ENCODE results near the gene KLHL17. TPM values are rescaled to one million over a fixed set of nuclear protein-coding genes. Genes with fewer than 3 reads are reported as not detected.

Gene KLHL17
- total RNA-seq, result 5.0 and 7.9 TPM in 2 replicates

DNA sequence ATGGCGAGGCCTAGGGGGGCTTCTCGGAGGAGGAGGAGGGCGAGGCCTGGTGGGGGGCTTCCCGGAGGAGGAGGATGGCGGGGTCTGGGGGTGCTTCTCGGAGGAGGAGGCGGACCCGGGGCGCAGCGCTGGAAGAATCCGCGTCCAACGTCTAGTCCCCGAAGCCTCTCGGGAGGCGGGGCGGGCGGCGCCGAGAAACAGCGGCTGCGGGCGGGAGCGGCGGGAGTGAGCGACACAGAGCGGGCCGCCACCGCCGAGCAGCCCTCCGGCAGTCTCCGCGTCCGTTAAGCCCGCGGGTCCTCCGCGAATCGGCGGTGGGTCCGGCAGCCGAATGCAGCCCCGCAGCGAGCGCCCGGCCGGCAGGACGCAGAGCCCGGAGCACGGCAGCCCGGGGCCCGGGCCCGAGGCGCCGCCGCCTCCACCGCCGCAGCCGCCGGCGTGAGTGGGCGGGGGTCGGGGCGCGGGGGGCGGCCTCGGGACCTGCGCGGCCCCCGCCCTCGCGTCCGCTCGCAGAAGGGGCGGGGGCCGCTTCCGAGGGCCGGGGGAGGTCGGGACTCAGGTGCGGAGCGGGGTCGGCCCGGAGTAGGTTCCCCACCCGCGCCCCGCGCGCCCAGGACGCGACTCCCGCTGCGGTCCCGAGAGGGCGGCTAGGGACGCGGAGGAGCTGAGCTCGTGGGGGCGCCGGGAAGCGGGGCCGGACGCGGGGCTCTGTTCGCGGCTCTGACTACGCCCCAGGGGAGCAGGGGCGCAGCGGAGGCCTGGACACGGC lies at the start of gene KLHL17:
KLHL17 (plus strand) TSS at position 222 of the 769 bp plus-strand sequence; CDS start at position 332, 110 bp downstream.

DNA sequence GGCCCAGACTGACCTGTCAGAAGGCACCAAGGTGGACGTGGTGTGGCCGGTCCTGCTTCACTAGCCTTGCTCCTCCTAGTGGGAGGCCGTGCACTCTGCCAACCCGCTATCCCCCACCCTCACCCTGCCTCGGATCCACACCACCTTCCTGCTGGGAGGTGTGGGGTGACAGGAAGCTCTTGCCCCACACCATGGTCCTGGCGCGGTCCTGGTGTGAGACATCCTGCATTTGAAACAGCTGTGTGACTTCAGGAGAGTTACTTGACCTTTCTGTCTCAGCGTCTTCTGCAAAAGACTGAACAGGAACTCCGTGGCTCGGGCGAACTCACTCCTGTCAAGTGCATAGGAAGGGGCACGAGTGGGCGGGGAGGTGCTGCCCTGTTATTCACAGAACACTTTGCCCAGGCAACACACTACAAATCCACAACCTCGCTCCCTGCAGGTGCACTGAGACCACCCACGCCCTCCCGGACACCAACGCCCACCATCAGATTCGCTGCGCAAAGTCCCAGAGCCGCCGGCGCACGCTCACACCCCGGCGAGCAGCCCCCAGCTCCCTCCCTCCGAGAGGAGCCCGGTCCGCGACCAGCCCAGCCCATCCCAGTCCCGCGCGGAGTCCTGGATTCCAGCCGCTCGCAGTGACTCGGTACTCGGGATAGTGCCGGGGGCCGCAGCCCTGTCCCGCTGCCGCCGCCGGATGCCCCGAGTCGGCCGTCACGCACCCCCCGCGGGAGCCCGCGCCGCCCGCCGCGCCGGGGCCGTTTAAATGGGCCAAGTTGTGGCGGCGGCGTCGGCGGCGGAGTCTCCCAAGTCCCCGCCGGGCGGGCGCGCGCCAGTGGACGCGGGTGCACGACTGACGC lies 37.0 kb upstream of the KLHL17 start, which contains the start of gene SAMD11:
SAMD11 (plus strand) TSS at position 793 of the 860 bp plus-strand sequence. CDS start 509 bp downstream, outside the sequence.

DNA sequence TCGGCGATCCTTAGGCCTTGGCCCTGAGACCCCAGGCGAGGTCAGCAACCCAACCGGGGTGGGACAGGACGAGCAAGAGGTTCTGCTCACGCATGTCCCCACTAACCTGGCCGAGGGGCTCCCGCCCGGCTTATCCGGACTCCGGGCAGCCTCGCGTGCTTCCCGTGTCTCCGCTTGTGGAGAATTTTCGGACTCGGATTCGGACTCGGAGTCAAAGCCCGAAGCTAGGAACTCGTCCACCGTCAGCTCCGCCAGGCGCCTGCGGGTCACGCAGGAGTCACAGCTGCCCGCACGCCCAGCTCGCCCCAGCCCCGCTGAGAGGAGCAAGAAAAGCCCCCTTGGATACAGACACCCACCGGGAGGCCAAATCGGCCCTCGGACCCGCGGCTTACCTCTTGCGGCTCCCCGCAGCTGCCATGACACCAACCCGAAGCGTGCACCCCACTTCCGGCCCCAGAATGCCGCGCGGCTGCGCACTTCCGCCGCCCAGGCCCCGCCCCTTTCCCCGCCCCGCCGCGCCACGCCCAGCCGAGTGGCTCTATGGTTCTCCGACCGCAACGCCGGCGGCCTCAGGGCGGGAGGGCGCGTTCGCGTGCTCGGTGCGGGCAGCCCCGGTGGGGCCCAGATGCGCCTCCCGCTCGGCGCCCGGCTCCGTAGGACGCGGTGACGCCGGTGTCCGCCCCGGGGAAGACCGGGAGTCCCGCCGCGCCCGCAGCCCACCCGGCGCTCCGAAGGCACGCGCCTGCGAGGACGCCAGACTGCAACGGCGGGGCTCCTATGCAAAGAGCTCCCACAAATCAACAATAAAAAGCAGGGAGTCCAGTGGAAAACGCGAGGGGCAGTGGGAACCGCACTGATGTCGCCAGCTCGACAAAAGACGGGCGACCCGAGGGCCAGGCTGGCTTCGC lies 1.3 kb upstream of the KLHL17 start, which contains the start of gene NOC2L:
NOC2L (minus strand) TSS at position 434 of the 908 bp plus-strand sequence; CDS start at position 418, 16 bp downstream.

DNA sequence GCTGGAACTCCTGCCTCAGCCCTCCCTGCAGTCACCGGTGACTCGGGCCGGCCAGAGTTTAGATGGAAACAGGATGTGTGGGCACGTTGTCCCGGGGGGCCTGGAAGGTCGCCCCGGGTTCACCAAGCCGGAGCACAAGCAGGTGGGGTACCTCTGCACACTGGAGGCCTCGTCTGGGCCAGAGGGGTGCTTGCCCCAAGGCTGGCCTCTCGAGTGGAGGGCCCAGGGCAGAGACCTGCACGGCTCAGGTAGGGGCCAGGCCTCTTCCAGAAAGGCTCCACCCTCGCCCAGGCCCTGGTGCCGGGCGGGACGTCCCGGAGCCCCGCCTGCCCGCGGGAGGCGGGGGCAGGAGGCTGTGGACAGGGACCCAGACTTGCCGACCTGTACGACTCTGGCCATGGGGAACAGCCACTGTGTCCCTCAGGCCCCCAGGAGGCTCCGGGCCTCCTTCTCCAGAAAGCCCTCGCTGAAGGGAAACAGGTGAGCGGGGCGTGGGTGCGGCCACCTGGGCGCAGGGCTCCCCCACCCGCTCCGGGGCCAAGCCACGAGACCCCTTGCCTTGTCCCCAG lies 5.8 kb downstream of the KLHL17 start, which contains the start of gene PLEKHN1:
PLEKHN1 (plus strand) TSS at position 348 of the 569 bp plus-strand sequence; CDS start at position 398, 50 bp downstream.

DNA sequence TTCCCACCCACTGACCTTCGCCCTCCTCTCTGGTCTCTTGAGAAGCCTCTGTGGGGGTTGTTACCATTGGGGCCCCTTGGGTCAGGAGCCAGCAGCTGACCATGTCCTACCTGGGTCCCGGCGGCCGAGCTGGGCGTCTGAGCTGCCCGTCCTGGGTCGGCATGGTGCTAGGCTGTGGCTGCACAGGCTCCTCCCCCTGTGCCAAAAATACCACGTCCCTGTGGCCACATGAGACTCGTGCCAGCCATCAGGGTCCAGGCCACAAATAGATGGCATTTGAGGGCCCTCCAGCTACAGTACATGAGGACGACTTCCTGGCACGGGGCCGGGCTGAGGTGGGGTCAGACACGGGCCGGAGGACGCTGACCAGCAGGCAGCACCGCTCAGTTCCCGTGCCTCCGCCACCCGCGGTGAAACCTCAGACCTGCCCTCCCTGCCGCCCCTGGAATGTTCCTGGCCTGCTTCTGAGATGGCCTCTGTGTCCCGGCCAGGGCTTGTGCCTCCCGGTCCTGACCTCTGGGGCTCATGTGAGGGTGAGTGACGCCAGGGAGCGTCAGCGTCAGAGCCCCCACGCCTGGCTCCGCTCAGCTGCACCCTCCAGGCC lies 21.7 kb downstream of the KLHL17 start, which contains the start of gene PERM1:
PERM1 (minus strand) TSS at position 139 of the 604 bp plus-strand sequence. CDS start 1,064 bp downstream, outside the sequence.

DNA sequence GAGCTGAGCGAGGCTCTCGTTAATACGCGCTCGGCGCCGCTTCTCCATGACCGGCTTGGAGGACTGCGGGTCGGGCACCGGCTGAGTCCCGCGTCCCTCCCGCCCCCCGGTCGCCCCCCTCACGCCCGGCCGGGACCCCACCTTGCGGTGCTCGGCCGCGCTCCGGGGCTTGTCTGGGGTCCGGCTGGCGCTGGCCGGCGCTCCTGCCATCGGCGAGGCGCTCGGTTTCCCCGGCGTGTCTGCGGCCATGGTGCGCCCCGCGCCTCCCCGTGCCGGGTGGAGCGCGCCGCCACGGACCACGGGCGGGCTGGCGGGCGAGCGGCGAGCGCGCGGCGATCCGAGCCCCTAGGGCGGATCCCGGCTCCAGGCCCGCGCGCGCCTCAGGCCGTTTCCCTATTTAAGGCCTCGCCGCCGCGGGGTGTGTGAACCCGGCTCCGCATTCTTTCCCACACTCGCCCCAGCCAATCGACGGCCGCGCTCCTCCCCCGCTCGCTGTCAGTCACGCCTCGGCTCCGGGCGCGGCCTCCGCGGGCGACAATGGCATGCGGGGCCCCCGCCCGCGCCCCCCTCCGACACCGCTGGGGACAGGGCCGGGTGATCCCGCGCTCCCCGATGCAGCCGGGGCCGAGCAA lies 39.5 kb downstream of the KLHL17 start, which contains the start of gene HES4:
HES4 (minus strand) TSS at position 373 of the 632 bp plus-strand sequence; CDS start at position 249, 124 bp downstream.

DNA sequence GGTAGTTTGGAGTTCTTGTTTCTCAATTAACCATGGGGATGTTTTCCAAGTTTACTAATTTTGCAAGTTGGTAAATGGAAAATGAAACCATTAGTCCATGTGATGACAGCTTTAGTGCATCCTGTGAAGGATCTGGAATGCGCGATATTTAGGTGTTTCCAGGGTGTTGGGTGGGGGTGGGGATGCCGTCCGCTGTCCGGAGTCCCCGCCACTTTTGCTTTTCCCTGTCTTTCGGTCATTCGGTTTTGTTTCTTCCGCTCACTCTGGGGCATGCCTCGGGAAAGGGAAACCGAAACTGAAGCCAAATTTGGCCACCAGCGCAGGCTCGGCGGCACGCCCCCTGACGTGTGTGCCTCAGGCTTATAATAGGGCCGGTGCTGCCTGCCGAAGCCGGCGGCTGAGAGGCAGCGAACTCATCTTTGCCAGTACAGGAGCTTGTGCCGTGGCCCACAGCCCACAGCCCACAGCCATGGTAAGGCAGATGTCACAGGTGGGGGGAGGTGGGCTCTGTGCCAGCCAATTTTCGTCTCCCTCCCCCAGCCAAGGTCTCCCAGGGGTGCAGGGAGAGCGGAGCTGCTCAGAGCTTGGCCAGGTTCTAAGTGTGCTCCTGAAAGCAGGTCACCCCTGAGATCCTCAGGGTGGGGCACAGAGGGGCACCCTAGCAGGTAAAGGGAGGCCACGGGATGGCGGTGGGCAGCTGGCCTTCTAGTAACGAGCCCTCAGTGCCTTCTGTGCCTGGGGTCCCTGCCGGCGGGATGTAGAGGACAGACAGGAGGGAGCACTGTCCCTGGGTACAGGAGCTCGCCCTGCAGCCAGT lies 52.9 kb downstream of the KLHL17 start, which contains the start of gene ISG15:
ISG15 (plus strand) TSS at position 393 of the 817 bp plus-strand sequence; CDS start at position 470, 77 bp downstream.

Other genes with a start within 250 kb of the KLHL17 start
- 4.5 and 5.8 TPM in 2 replicates for gene SAMD11, start 36.7 kb upstream of the KLHL17 start, total RNA-seq
- 57.2 and 178 TPM in 2 replicates for gene NOC2L, start 1.3 kb upstream of the KLHL17 start, total RNA-seq
- gene PLEKHN1, start 5.9 kb downstream of the KLHL17 start, total RNA-seq, result 0.28 and 0.58 TPM in 2 replicates
- gene PERM1, start 21.5 kb downstream of the KLHL17 start, total RNA-seq, result 0.38 and 8.5 TPM in 2 replicates
- gene HES4, start 39.5 kb downstream of the KLHL17 start, total RNA-seq, result 4.2 and 7.6 TPM in 2 replicates
- gene ISG15, start 52.9 kb downstream of the KLHL17 start, total RNA-seq, result 48.8 and 104 TPM in 2 replicates
- 25.9 and 49.3 TPM in 2 replicates for gene AGRN, start 59.5 kb downstream of the KLHL17 start, total RNA-seq
- gene RNF223, start 113.7 kb downstream of the KLHL17 start, total RNA-seq, result not detected in 2 replicates
- 4.4 and 5.4 TPM in 2 replicates for gene C1orf159, start 155.5 kb downstream of the KLHL17 start, total RNA-seq
- gene TTLL10, start 213.3 kb downstream of the KLHL17 start, total RNA-seq, result not detected in 2 replicates
- 0.28 TPM in 1 of 2 replicates, not detected in the other for gene TNFRSF18, start 246.0 kb downstream of the KLHL17 start, total RNA-seq

Measured in regular cardiac myocyte (primary cell).